OCI-LY7 (cell line): ENCODE results near the gene C2orf49. TPM values are rescaled to one million over a fixed set of nuclear protein-coding genes. Genes with fewer than 3 reads are reported as not detected.
"Not testable (repeated sequence)": the region's sequence is repeated elsewhere in the genome, so short reads cannot be mapped to it uniquely, and the experiment has no call there.

Experiments
- BruUV-seq: library from RNA; stranded (reverse); fragments of 400-500 nt; replicated peaks from 2 replicates; lab custom pipeline; 2021; lab: Mats Ljungman, UMichigan
- CTCF ChIA-PET: fragments of 300-600 bp; sonication (Branson Sonifier 250); formaldehyde crosslinking; loops from one replicate; lab custom pipeline; 2022; ENCODE audit warnings: antibody characterized with exemption; ENCODE audit not compliant: unreplicated experiment; lab: Charles Lee
- POLR2A ChIA-PET: fragments of 300-600 bp; sonication (Branson Sonifier 250); formaldehyde crosslinking; loops from one replicate; lab custom pipeline; 2022; ENCODE audit warnings: antibody characterized with exemption; lab: Charles Lee
- DNase-seq: peaks from one replicate; pipeline ENCODE4 v3.0.0-alpha.2; 2015; ENCODE audit warnings: low spot score
- H2AFZ ChIP-seq: fragments of 200-600 bp; sonication (generic), shearing (Covaris generic); 2 replicates; pipeline ENCODE4 v1.6.1; 2014; ENCODE audit warnings: mild to moderate bottlenecking, antibody characterized with exemption, low read length, moderate library complexity
- H3K27ac ChIP-seq: fragments of 200-600 bp; sonication (generic); 2 replicates; pipeline ENCODE4 v1.5.1; 2014; ENCODE audit warnings: mixed run types, low read depth, mild to moderate bottlenecking, moderate library complexity, low read length, inconsistent platforms; ENCODE audit not compliant: poor library complexity, severe bottlenecking
- H3K36me3 ChIP-seq: fragments of 200-600 bp; sonication (generic); 2 replicates; pipeline ENCODE4 v1.6.1; 2014; ENCODE audit warnings: mild to moderate bottlenecking, antibody characterized with exemption, low read length, moderate library complexity, mixed read lengths; ENCODE audit not compliant: insufficient read depth
- H3K4me1 ChIP-seq: fragments of 200-600 bp; sonication (generic); 2 replicates; pipeline ENCODE4 v1.5.1; 2014; ENCODE audit warnings: mild to moderate bottlenecking, low read length; ENCODE audit not compliant: insufficient read depth, poor library complexity, severe bottlenecking
- H3K4me2 ChIP-seq: fragments of 200-600 bp; sonication (generic); 2 replicates; pipeline ENCODE4 v1.6.1; 2014; ENCODE audit warnings: mild to moderate bottlenecking, low read length
- H3K4me3 ChIP-seq: fragments of 200-600 bp; sonication (generic); 2 replicates; pipeline ENCODE4 v1.5.1; 2014; ENCODE audit warnings: mild to moderate bottlenecking, low read depth, low read length; ENCODE audit not compliant: poor library complexity, severe bottlenecking
- H3K79me2 ChIP-seq: fragments of 200-600 bp; sonication (generic); 2 replicates; pipeline ENCODE4 v1.6.1; 2016; ENCODE audit warnings: low read depth, mild to moderate bottlenecking, low read length, moderate library complexity, mixed read lengths; ENCODE audit not compliant: insufficient read depth
- H3K9me2 ChIP-seq: fragments of 200-600 bp; sonication (generic); 2 replicates; pipeline ENCODE4 v1.6.1; 2016; ENCODE audit warnings: mild to moderate bottlenecking, low read length, mixed read lengths; ENCODE audit not compliant: insufficient read depth
- H3K9me3 ChIP-seq: fragments of 200-600 bp; sonication (generic); 2 replicates; pipeline ENCODE4 v1.6.1; 2014; ENCODE audit warnings: mild to moderate bottlenecking, mixed run types, low read length, mixed read lengths
- H4K20me1 ChIP-seq: fragments of 200-600 bp; sonication (generic); 2 replicates; pipeline ENCODE4 v1.6.1; 2014; ENCODE audit warnings: mild to moderate bottlenecking, antibody characterized with exemption, low read length, moderate library complexity, mixed read lengths; ENCODE audit not compliant: insufficient read depth
- EZH2phosphoT487 ChIP-seq: fragments of 200-600 bp; sonication (generic); IDR thresholded peaks from 2 replicates; pipeline ENCODE4 v1.6.1; 2018; ENCODE audit warnings: low read depth, borderline replicate concordance, mild to moderate bottlenecking, mixed run types, antibody characterized with exemption, low read length, moderate library complexity, mixed read lengths
- intact Hi-C: fragments of 100-400 bp; cut with micrococcal nuclease; formaldehyde crosslinking; loops from one replicate; pipeline ENCODE4 v1.10.0; 2022; ENCODE audit not compliant: unreplicated experiment
- total RNA-seq, 2 experiments: library from RNA; depleted of rRNA in 1 of 2; stranded (reverse); fragments of >200 nt in 1 of 2; shearing (Covaris generic) in 1 of 2; gene quantifications; 2 replicates each; pipeline ENCODE4 v1.2.3, GENCODE V29; 2014 to 2022
- TF ChIP-seq, protein P1 (sequence below): fragments of 200-600 bp; sonication (generic); conservative IDR thresholded peaks from 2 replicates; pipeline ENCODE4 v1.5.1; 2014; ENCODE audit warnings: mild to moderate bottlenecking, antibody characterized with exemption, low read length, moderate library complexity, mixed read lengths

C2orf49 gene
- total RNA-seq, 2 experiments from 2014 or later, result 11.8 to 17.0 TPM

DNA sequence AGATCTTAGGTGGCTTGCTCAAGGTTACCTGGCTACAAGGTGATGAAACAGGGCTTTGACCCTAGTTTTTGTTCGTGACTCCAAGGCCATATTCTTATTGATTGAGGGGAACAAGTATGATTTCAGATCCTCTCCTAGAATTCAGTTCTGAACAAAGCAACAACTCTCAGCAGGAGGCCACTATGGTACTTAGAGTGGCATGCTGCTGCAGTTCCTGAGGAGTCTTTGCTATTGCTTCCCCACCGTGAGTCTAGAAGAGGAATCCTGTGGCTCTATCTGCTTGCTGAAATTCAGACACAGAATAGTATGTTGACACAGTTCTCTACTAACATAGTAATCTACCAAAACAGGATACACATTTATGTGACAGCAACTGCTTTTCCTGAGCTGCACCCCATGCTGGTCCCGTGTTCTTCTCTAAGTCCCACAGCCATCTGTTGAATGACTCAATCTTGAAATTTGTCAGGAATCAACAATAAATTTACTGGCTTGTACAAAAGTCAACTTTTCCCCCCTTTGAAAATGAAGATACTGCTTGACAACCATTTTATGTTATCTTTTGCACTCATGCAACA is 11.9 kb upstream of the C2orf49 start:
- Histone ChIP-seq H3K4me2 (no peak overlapping the region), H3K36me3 (peaks cover 38% of the 10 kb centered on the region), H3K27ac (no peak overlapping the region), H3K9me3 (no peaks in the 10 kb centered on the region), H3K9me2 (no peaks in the 10 kb centered on the region), H3K4me1 (peaks cover 18% of the 10 kb centered on the region), H3K79me2 (peaks cover 68% of the 10 kb centered on the region), H2AFZ (no peak overlapping the region), H3K4me3 (no peak overlapping the region), H4K20me1 (peaks cover 33% of the 10 kb centered on the region; the same call in 1 of the 2 replicates)
- no TSS peak for BruUV-seq
- CTCF ChIA-PET, result no interaction called here
- POLR2A ChIA-PET, result interaction anchor here (1.1 to 1.5 kb wide), 2 partner anchors 12 to 23 kb away, joined by 3 read pairs; partner anchors contain the start of gene C2orf49
- no peak for DNase-seq
- TF ChIP-seq, protein P1, sequence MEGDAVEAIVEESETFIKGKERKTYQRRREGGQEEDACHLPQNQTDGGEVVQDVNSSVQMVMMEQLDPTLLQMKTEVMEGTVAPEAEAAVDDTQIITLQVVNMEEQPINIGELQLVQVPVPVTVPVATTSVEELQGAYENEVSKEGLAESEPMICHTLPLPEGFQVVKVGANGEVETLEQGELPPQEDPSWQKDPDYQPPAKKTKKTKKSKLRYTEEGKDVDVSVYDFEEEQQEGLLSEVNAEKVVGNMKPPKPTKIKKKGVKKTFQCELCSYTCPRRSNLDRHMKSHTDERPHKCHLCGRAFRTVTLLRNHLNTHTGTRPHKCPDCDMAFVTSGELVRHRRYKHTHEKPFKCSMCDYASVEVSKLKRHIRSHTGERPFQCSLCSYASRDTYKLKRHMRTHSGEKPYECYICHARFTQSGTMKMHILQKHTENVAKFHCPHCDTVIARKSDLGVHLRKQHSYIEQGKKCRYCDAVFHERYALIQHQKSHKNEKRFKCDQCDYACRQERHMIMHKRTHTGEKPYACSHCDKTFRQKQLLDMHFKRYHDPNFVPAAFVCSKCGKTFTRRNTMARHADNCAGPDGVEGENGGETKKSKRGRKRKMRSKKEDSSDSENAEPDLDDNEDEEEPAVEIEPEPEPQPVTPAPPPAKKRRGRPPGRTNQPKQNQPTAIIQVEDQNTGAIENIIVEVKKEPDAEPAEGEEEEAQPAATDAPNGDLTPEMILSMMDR, result no peak
- TF ChIP-seq EZH2phosphoT487, result no peak
- intact Hi-C loops, result no loop called here

DNA sequence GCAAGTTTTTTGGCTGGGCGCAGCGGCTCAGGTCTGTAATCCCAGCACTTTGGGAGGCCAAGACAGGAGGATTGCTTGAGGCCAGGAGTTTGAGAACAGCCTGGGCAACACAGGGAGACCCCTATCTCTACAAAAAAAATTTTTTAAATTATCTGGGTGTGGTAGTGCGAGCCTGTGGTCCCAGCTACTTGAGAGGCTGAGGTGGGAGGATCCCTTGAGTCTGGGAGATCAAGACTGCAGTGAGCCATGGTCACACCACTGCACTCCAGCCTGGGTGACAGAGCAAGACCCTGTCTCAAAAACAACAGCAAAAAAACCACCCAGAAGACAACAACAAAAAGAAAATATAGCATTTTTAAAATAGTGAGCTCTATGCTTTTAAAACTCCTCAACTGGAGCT is 10.1 kb upstream of the C2orf49 start:
- H3K27ac ChIP-seq, DNase-seq, CTCF ChIA-PET, H2AFZ ChIP-seq, H3K4me3 ChIP-seq, intact Hi-C loops, BruUV-seq, H3K9me3 ChIP-seq, H3K9me2 ChIP-seq: not testable (repeated sequence)
- POLR2A ChIA-PET, result interaction anchor here (0.6 kb wide), 1 partner anchor 19 kb away, joined by 3 read pairs; no protein-coding TSS in a partner anchor
- Histone ChIP-seq H3K79me2 (peaks cover 58% of the 10 kb centered on the region), H3K36me3 (peaks cover 33% of the 10 kb centered on the region), H3K4me2 (peak overlapping the region; percentile 72; the same call in 1 of the 2 replicates), H3K4me1 (peaks cover 18% of the 10 kb centered on the region), H4K20me1 (peaks cover 33% of the 10 kb centered on the region; the same call in 1 of the 2 replicates)

DNA sequence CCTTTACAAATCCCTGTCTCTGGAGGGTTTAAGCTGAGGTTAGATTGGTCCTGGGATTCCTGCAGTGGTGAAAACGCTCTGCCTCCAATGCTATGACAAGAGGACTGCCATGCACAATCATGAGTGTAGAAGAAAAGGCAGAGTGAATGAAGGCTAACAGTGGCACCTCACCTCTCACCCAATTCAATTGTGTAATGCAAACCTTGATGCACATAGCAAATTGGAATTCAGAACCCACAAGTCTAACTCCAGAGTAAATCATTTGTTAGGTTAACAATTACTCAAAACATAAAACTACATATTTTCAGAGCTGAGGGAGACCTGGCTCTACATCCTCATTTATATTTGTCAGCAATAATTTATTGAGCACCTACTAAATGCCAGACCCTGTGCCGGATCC is 9.7 kb upstream of the C2orf49 start:
- Histone ChIP-seq H2AFZ (no peak overlapping the region), H3K4me2 (peak overlapping the region; percentile 72), H3K79me2 (peaks cover 55% of the 10 kb centered on the region), H3K9me2 (no peaks in the 10 kb centered on the region), H3K4me1 (peaks cover 18% of the 10 kb centered on the region), H4K20me1 (peaks cover 29% of the 10 kb centered on the region; the same call in 1 of the 2 replicates), H3K36me3 (peaks cover 29% of the 10 kb centered on the region), H3K27ac (no peak overlapping the region), H3K9me3 (no peaks in the 10 kb centered on the region), H3K4me3 (peak overlapping the region; percentile 83)
- intact Hi-C loops, result no loop called here
- DNase-seq, result no peak
- ChIA-PET CTCF (no interaction called here), POLR2A (interaction anchor here (0.6 to 1.4 kb wide), 2 partner anchors 12 to 19 kb away, joined by 3 to 6 read pairs; no protein-coding TSS in a partner anchor)
- TF ChIP-seq, protein P1, result no peak
- TF ChIP-seq EZH2phosphoT487, result no peak
- BruUV-seq, result no TSS peak
